HG03378 (cell line): ENCODE measurements around the gene ATG12.
"Not testable (repeated sequence)": the region's sequence is repeated elsewhere in the genome, so short reads cannot be mapped to it uniquely, and the experiment has no call there.

Experiments used
- ATAC-seq: cut with Tn5 transposase; IDR thresholded peaks from one replicate; pipeline ENCODE4 v1.9.1; 2021; ENCODE audit warnings: mild to moderate bottlenecking, moderate library complexity; ENCODE audit not compliant: unreplicated experiment

Gene ATG12

GRCh38 chr5:115841382-115842088 lies at the start of gene ATG12, which contains the start of gene AP3S1:
Gene ATG12, minus strand, starts transcription at chr5:115841565. Its CDS starts 13 bp downstream, at chr5:115841552.
Gene AP3S1, plus strand, starts transcription at chr5:115841935. Its CDS starts 103 bp downstream, at chr5:115842038.
- ATAC-seq: peak; percentile 81

- no peak for ATAC-seq
Measured at GRCh38 chr5:115888027-115888426, 46.7 kb upstream of the ATG12 start.

- ATAC-seq: not testable (repeated sequence)
Measured at GRCh38 chr5:115885208-115885607, 43.8 kb upstream of the ATG12 start.

GRCh38 chr5:115884704-115885103 lies 43.3 kb upstream of the ATG12 start:
- no peak for ATAC-seq

- not testable (repeated sequence) for ATAC-seq
Measured at GRCh38 chr5:115882434-115882833, 41.1 kb upstream of the ATG12 start.

- ATAC-seq: not testable (repeated sequence)
Measured at GRCh38 chr5:115877342-115877741, 36.0 kb upstream of the ATG12 start.

GRCh38 chr5:115875447-115875846 lies 34.1 kb upstream of the ATG12 start:
- ATAC-seq: no peak

- ATAC-seq: no peak
Measured at GRCh38 chr5:115873392-115873791, 32.0 kb upstream of the ATG12 start.

GRCh38 chr5:115872447-115872846 lies 31.1 kb upstream of the ATG12 start:
- no peak for ATAC-seq

- ATAC-seq: no peak
Measured at GRCh38 chr5:115869256-115869795, 28.0 kb upstream of the ATG12 start.

- no peak for ATAC-seq
Measured at GRCh38 chr5:115859378-115859777, 18.0 kb upstream of the ATG12 start.

GRCh38 chr5:115858396-115858795 lies 17.0 kb upstream of the ATG12 start:
- ATAC-seq: no peak

GRCh38 chr5:115857626-115858349 lies 16.4 kb upstream of the ATG12 start:
- no peak for ATAC-seq

- no peak for ATAC-seq
Measured at GRCh38 chr5:115857057-115857479, 15.7 kb upstream of the ATG12 start.

GRCh38 chr5:115855959-115856358 lies 14.6 kb upstream of the ATG12 start:
- no peak for ATAC-seq

GRCh38 chr5:115854139-115854538 lies 12.8 kb upstream of the ATG12 start:
- ATAC-seq: no peak

- no peak for ATAC-seq
Measured at GRCh38 chr5:115850744-115851416, 9.5 kb upstream of the ATG12 start.

- no peak for ATAC-seq
Measured at GRCh38 chr5:115849258-115849798, 8.0 kb upstream of the ATG12 start.

GRCh38 chr5:115847290-115847689 lies 5.9 kb upstream of the ATG12 start:
- no peak for ATAC-seq

GRCh38 chr5:115844321-115844817 lies 3.0 kb upstream of the ATG12 start:
- no peak for ATAC-seq
